ENCODE results near the gene PGAP3. TPM values are rescaled to one million over a fixed set of nuclear protein-coding genes. Genes with fewer than 3 reads are reported as not detected.

The PGAP3 gene
- total and polyA plus RNA-seq, 2 of the 4 experiments (the other 2 are of a cell fraction): 4.3 to 9.8 TPM

GRCh38 chr17:39665642-39666224, 22.1 kb downstream of the PGAP3 start:
- in situ Hi-C loops (cut with MboI; ENCODE audit: low sequenced_read_pairs) (no loop called here), dilution Hi-C loops (cut with HindIII; ENCODE audit: low sequenced_read_pairs, unreplicated experiment) (no loop called here), intact Hi-C loops (cut with micrococcal nuclease) (no loop called here)
- ChIA-PET CTCF (interaction anchor here (1.0 to 1.7 kb wide), 3 partner anchors 12 to 44 kb away, joined by 3 to 5 read pairs (median 4); no protein-coding TSS in a partner anchor), POLR2A (ENCODE audit: unreplicated experiment) (no interaction called here)
- no peak overlapping the region for H2BK20ac ChIP-seq (ENCODE audit: low read depth, low read length)
- ATAC-seq (ENCODE audit: low read depth) (no peak), DNase-seq (no peak)
- no peak overlapping the region for H3K18ac ChIP-seq (ENCODE audit: low read depth, low read length)
- no peak overlapping the region for H3K9ac ChIP-seq (ENCODE audit: low read depth, low read length)
- peaks cover 29% of the 10 kb centered on the region for H3K27me3 ChIP-seq (ENCODE audit: control insufficient read depth, insufficient read depth, low read length)
- no peak overlapping the region for H2AK5ac ChIP-seq (ENCODE audit: low read depth, low read length)
- no peaks in the 10 kb centered on the region for H3K9me1 ChIP-seq (ENCODE audit: insufficient read depth, low read length)
- H2AFZ ChIP-seq (replicated peaks; ENCODE audit: low read length, poor library complexity): no peak overlapping the region
- no peak overlapping the region for H2BK120ac ChIP-seq (ENCODE audit: low read depth, low read length)
- no peak overlapping the region for H4K91ac ChIP-seq (ENCODE audit: insufficient read depth, low read depth, low read length)
- no peaks in the 10 kb centered on the region for H3K9me3 ChIP-seq (ENCODE audit: control insufficient read depth, insufficient read depth, low read length)
- no peak overlapping the region for H4K5ac ChIP-seq (ENCODE audit: low read depth, low read length)
- 64% methylated on average over 9 of the region's 17 CpGs; no CpG with 5 or more reads in 1 of the 2 experiments for WGBS, 2 experiments (ENCODE audit: extremely low coverage in 2 of 2, insufficient read length in 1 of 2)
- H3K4ac ChIP-seq (ENCODE audit: low read depth, low read length): no peak overlapping the region
- H3K4me1 ChIP-seq (ENCODE audit: control insufficient read depth, insufficient read depth, low read length): peaks cover 7% of the 10 kb centered on the region; the same call in 1 of the 2 replicates
- H3K4me3 ChIP-seq (ENCODE audit: insufficient read depth, low read depth, low read length): no peak overlapping the region
- H3K56ac ChIP-seq (ENCODE audit: extremely low read depth, insufficient read depth, low read length): no peak overlapping the region
- no peaks in the 10 kb centered on the region for H3K79me1 ChIP-seq (ENCODE audit: low read depth in 1 of 2, low read length in 2 of 2)
- no peak overlapping the region for H2BK5ac ChIP-seq (ENCODE audit: low read depth, low read length, poor library complexity, severe bottlenecking)
- no peak overlapping the region for H3K14ac ChIP-seq (replicated peaks; ENCODE audit: low read depth, low read length)
- H3K27ac ChIP-seq (ENCODE audit: insufficient read depth, low read length): no peak overlapping the region
- no peak overlapping the region for H3K4me2 ChIP-seq (ENCODE audit: low read depth, low read length)
- no TSS peak for BruUV-seq (replicated peaks)
- peaks cover 15% of the 10 kb centered on the region for H3K36me3 ChIP-seq (ENCODE audit: control insufficient read depth, insufficient read depth, low read length)
- TF ChIP-seq CEBPB (IDR thresholded peaks at IDR 0.05; ENCODE audit: low read depth, low read length) (no peak), CHD1 (IDR thresholded peaks at IDR 0.05; ENCODE audit: low read depth, low read length) (no peak), BHLHE40 (IDR thresholded peaks at IDR 0.05; ENCODE audit: low read depth, low read length) (no peak), SMC3 (IDR thresholded peaks at IDR 0.05; ENCODE audit: low read depth, low read length) (no peak), RAD21 (IDR thresholded peaks at IDR 0.05; ENCODE audit: low read length) (no peak), MAZ (IDR thresholded peaks at IDR 0.05; ENCODE audit: borderline replicate concordance, low read depth, low read length) (no peak), RCOR1 (IDR thresholded peaks at IDR 0.05; ENCODE audit: insufficient replicate concordance, low read length) (no peak), MAFK (IDR thresholded peaks at IDR 0.05; ENCODE audit: low read depth, low read length) (no peak), RFX5 (IDR thresholded peaks at IDR 0.05; ENCODE audit: low read depth, low read length) (no peak), FOS (IDR thresholded peaks at IDR 0.05; ENCODE audit: low read depth, low read length) (no peak)
- TF ChIP-seq, protein P1, sequence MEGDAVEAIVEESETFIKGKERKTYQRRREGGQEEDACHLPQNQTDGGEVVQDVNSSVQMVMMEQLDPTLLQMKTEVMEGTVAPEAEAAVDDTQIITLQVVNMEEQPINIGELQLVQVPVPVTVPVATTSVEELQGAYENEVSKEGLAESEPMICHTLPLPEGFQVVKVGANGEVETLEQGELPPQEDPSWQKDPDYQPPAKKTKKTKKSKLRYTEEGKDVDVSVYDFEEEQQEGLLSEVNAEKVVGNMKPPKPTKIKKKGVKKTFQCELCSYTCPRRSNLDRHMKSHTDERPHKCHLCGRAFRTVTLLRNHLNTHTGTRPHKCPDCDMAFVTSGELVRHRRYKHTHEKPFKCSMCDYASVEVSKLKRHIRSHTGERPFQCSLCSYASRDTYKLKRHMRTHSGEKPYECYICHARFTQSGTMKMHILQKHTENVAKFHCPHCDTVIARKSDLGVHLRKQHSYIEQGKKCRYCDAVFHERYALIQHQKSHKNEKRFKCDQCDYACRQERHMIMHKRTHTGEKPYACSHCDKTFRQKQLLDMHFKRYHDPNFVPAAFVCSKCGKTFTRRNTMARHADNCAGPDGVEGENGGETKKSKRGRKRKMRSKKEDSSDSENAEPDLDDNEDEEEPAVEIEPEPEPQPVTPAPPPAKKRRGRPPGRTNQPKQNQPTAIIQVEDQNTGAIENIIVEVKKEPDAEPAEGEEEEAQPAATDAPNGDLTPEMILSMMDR (conservative IDR thresholded peaks at IDR 0.05; ENCODE audit: low read depth, low read length): no peak
- TF ChIP-seq, protein P2, sequence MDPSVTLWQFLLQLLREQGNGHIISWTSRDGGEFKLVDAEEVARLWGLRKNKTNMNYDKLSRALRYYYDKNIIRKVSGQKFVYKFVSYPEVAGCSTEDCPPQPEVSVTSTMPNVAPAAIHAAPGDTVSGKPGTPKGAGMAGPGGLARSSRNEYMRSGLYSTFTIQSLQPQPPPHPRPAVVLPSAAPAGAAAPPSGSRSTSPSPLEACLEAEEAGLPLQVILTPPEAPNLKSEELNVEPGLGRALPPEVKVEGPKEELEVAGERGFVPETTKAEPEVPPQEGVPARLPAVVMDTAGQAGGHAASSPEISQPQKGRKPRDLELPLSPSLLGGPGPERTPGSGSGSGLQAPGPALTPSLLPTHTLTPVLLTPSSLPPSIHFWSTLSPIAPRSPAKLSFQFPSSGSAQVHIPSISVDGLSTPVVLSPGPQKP (IDR thresholded peaks at IDR 0.05; ENCODE audit: borderline replicate concordance, low read depth, low read length): no peak
- TF ChIP-seq, protein P3, sequence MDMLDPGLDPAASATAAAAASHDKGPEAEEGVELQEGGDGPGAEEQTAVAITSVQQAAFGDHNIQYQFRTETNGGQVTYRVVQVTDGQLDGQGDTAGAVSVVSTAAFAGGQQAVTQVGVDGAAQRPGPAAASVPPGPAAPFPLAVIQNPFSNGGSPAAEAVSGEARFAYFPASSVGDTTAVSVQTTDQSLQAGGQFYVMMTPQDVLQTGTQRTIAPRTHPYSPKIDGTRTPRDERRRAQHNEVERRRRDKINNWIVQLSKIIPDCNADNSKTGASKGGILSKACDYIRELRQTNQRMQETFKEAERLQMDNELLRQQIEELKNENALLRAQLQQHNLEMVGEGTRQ (IDR thresholded peaks at IDR 0.05; ENCODE audit: low read depth, low read length): no peak
- peak overlapping the region; percentile 24 for H2AK9ac ChIP-seq (replicated peaks; ENCODE audit: low read depth, low read length, poor library complexity)
- no peaks in the 10 kb centered on the region; the same call in none of the 2 replicates for H4K20me1 ChIP-seq (ENCODE audit: insufficient read depth, low read length)
- no peak overlapping the region for H3K23ac ChIP-seq (ENCODE audit: low read depth, low read length)
- H4K8ac ChIP-seq (ENCODE audit: low read depth in 2 of 2, low read length in 2 of 2): no peak overlapping the region
- H2BK15ac ChIP-seq (ENCODE audit: low read depth, low read length): no peak overlapping the region

All from IMR-90 (cell line).